ENCODE data around the gene MTOR.

- TF ChIP-seq CTCF (IDR thresholded peaks at IDR 0.05) (no peak), POLR2A (IDR thresholded peaks at IDR 0.05) (no peak)
Measured at GRCh38 chr1:11072216-11072917, 190.0 kb downstream of the MTOR start.
